Measurements from ENCODE around the gene TEC. TPM values are rescaled to one million over a fixed set of nuclear protein-coding genes. Genes with fewer than 3 reads are reported as not detected.

The TEC gene
- polyA plus RNA-seq, 1 of the 3 experiments (the other 2 are of a cell fraction): 0.85 TPM

- H3K36me3 ChIP-seq (replicated peaks in 1 of 2; ENCODE audit: control insufficient read depth in 1 of 2, insufficient read depth in 2 of 2, low read length in 1 of 2): no peaks in the 10 kb centered on the region
- TF ChIP-seq TAF1 (IDR thresholded peaks at IDR 0.05; ENCODE audit: borderline replicate concordance, low read depth, low read length) (no peak), CHD2 (IDR thresholded peaks at IDR 0.05; ENCODE audit: low read length, partially characterized antibody) (no peak), SIN3A (IDR thresholded peaks at IDR 0.05; ENCODE audit: borderline replicate concordance, low read depth, low read length) (no peak)
- no peak overlapping the region for H3K9ac ChIP-seq
- H3K4me1 ChIP-seq (ENCODE audit: control insufficient read depth in 1 of 2, insufficient read depth in 2 of 2, low read depth in 1 of 2, low read length in 1 of 2): peaks cover 0 to 27% of the 10 kb centered on the region in 2 experiments; a peak in 1 of 4 replicates
- no peak overlapping the region for H3K4me3 ChIP-seq (ENCODE audit: low read depth in 2 of 2, low read length in 1 of 2)
- no peak overlapping the region for H2AFZ ChIP-seq (ENCODE audit: low read depth)
- no peaks in the 10 kb centered on the region for H3K27me3 ChIP-seq (ENCODE audit: insufficient read depth)
- H3F3A ChIP-seq (replicated peaks; ENCODE audit: insufficient read depth): peaks cover 6% of the 10 kb centered on the region
- no peak overlapping the region for H3K27ac ChIP-seq (ENCODE audit: low read depth in 2 of 2, low read length in 1 of 2)
- H3K9me2 ChIP-seq: no peaks in the 10 kb centered on the region
- H3K4me2 ChIP-seq: no peak overlapping the region
- H4K20me1 ChIP-seq (ENCODE audit: insufficient read depth): no peaks in the 10 kb centered on the region
- no peaks in the 10 kb centered on the region for H3K79me2 ChIP-seq (ENCODE audit: insufficient read depth)
- H3K9me3 ChIP-seq: no peaks in the 10 kb centered on the region
- CTCF ChIA-PET: interaction anchor here (1.1 kb wide), 1 partner anchor 12 kb away, joined by 3 read pairs; no protein-coding TSS in a partner anchor
- POLR2A ChIA-PET: no interaction called here
- no peak for DNase-seq
Observed at GRCh38 chr4:48137846-48138245, 131.8 kb downstream of the TEC start.

GRCh38 chr4:48134081-48134480 lies 135.6 kb downstream of the TEC start, which contains the start of gene TXK:
Gene TXK (minus strand): TSS chr4:48134250. CDS start chr4:48134170, 80 bp downstream.
- Histone ChIP-seq H3K27ac (ENCODE audit: low read depth in 2 of 2, low read length in 1 of 2) (no peak within 1 kb of the TSS; a peak in 1 of 4 replicates), H3K4me3 (ENCODE audit: low read depth in 2 of 2, low read length in 1 of 2) (no peak within 1 kb of the TSS), H3K4me1 (ENCODE audit: control insufficient read depth in 1 of 2, insufficient read depth in 2 of 2, low read depth in 1 of 2, low read length in 1 of 2) (peaks cover 0 to 12% of the 10 kb centered on the region in 2 experiments; a peak in 2 of 4 replicates), H3K9me2 (no peaks in the 10 kb centered on the region), H2AFZ (ENCODE audit: low read depth) (no peak within 1 kb of the TSS), H3K9me3 (no peaks in the 10 kb centered on the region), H3K9ac (no peak within 1 kb of the TSS), H3K4me2 (no peak within 1 kb of the TSS), H4K20me1 (ENCODE audit: insufficient read depth) (no peaks in the 10 kb centered on the region), H3K27me3 (ENCODE audit: insufficient read depth) (no peaks in the 10 kb centered on the region), H3K36me3 (replicated peaks in 1 of 2; ENCODE audit: control insufficient read depth in 1 of 2, insufficient read depth in 2 of 2, low read length in 1 of 2) (no peaks in the 10 kb centered on the region), H3K79me2 (ENCODE audit: insufficient read depth) (no peaks in the 10 kb centered on the region), H3F3A (replicated peaks; ENCODE audit: insufficient read depth) (peaks cover 6% of the 10 kb centered on the region)
- CTCF ChIA-PET: no interaction called here
- WGBS (ENCODE audit: low lambda C conversion rate): 97% methylated on average over 5 of the region's 5 CpGs
- TF ChIP-seq JUND (IDR thresholded peaks at IDR 0.05) (no peak), GATA2 (CRISPR knock-in tag; IDR thresholded peaks at IDR 0.05) (no peak), MXI1 (IDR thresholded peaks at IDR 0.05; ENCODE audit: low read depth, low read length) (no peak), FOXM1 (IDR thresholded peaks at IDR 0.05; ENCODE audit: low read depth) (no peak)
- no peak for DNase-seq
- POLR2A ChIA-PET: no interaction called here

GRCh38 chr4:48133669-48134068 lies 136.0 kb downstream of the TEC start:
- H3K36me3 ChIP-seq (replicated peaks in 1 of 2; ENCODE audit: control insufficient read depth in 1 of 2, insufficient read depth in 2 of 2, low read length in 1 of 2): no peaks in the 10 kb centered on the region
- no peak overlapping the region for H3K9ac ChIP-seq
- DNase-seq: no peak
- peaks cover 0 to 15% of the 10 kb centered on the region in 2 experiments; a peak in 2 of 4 replicates for H3K4me1 ChIP-seq (ENCODE audit: control insufficient read depth in 1 of 2, insufficient read depth in 2 of 2, low read depth in 1 of 2, low read length in 1 of 2)
- H3K27ac ChIP-seq (ENCODE audit: low read depth in 2 of 2, low read length in 1 of 2): no peak overlapping the region; a peak in 1 of 4 replicates
- no peaks in the 10 kb centered on the region for H3K27me3 ChIP-seq (ENCODE audit: insufficient read depth)
- POLR2A ChIA-PET: no interaction called here
- H3K4me2 ChIP-seq: no peak overlapping the region
- TF ChIP-seq NFIC (IDR thresholded peaks at IDR 0.05; ENCODE audit: borderline replicate concordance) (peak; percentile 33; the same call in 1 of the 2 replicates), GABPA (IDR thresholded peaks at IDR 0.05; ENCODE audit: low read depth) (no peak)
- no peaks in the 10 kb centered on the region for H3K79me2 ChIP-seq (ENCODE audit: insufficient read depth)
- CTCF ChIA-PET: no interaction called here
- no peaks in the 10 kb centered on the region for H3K9me3 ChIP-seq
- H3K9me2 ChIP-seq: no peaks in the 10 kb centered on the region
- H3F3A ChIP-seq (replicated peaks; ENCODE audit: insufficient read depth): peaks cover 10% of the 10 kb centered on the region
- H2AFZ ChIP-seq (ENCODE audit: low read depth): no peak overlapping the region
- H4K20me1 ChIP-seq (ENCODE audit: insufficient read depth): no peaks in the 10 kb centered on the region
- no peak overlapping the region for H3K4me3 ChIP-seq (ENCODE audit: low read depth in 2 of 2, low read length in 1 of 2)

Data from SK-N-SH (cell line).